IMR-90 (cell line): Measurements from ENCODE around the gene BTBD17. TPM values are rescaled to one million over a fixed set of nuclear protein-coding genes. Genes with fewer than 3 reads are reported as not detected.
A peak's percentile ranks its signal among the peaks of the same experiment; 100 is the strongest.

Experiments used
- ATAC-seq: fragments of 200-7000 bp; cut with Tn5 transposase; 2 replicates; pipeline ENCODE4 v1.9.1; 2020; ENCODE audit warnings: low read depth, mild to moderate bottlenecking, moderate library complexity
- BruUV-seq: library from RNA; stranded (reverse); fragments of 400-500 nt; replicated peaks from 2 replicates; lab custom pipeline; 2021; lab: Mats Ljungman, UMichigan
- CTCF ChIA-PET: fragments of 300-600 bp; formaldehyde crosslinking; extraction: SDS; loops from one replicate; lab custom pipeline; 2021; ENCODE audit warnings: antibody characterized with exemption; lab: Yijun Ruan, JAX
- POLR2A ChIA-PET: fragments of 300-600 bp; sonication (Branson Sonifier 250); formaldehyde crosslinking; loops from one replicate; lab custom pipeline; 2022; ENCODE audit warnings: antibody characterized with exemption; ENCODE audit not compliant: unreplicated experiment; lab: Charles Lee
- DNase-seq: peaks from one replicate; pipeline ENCODE4 v3.0.0; 2013
- H2AFZ ChIP-seq: replicated peaks from 2 replicates; pipeline ENCODE3; 2013; ENCODE audit warnings: low read length, mild to moderate bottlenecking; ENCODE audit not compliant: poor library complexity
- H2AK5ac ChIP-seq: 2 replicates; pipeline ENCODE4 v1.6.1; 2013; ENCODE audit warnings: low read depth, low read length, inconsistent platforms
- H2AK9ac ChIP-seq: replicated peaks from 2 replicates; pipeline ENCODE3; 2013; ENCODE audit warnings: mild to moderate bottlenecking, low read depth, low read length, moderate library complexity; ENCODE audit not compliant: poor library complexity
- H2BK120ac ChIP-seq: 2 replicates; pipeline ENCODE4 v1.6.1; 2013; ENCODE audit warnings: low read depth, low read length, inconsistent platforms
- H2BK15ac ChIP-seq: 3 replicates; pipeline ENCODE4 v1.6.1; 2013; ENCODE audit warnings: low read depth, low read length, inconsistent platforms
- H2BK20ac ChIP-seq: 2 replicates; pipeline ENCODE4 v1.6.1; 2013; ENCODE audit warnings: low read depth, mild to moderate bottlenecking, inconsistent platforms, low read length, moderate library complexity
- H2BK5ac ChIP-seq: 2 replicates; pipeline ENCODE4 v1.6.1; 2013; ENCODE audit warnings: mild to moderate bottlenecking, low read depth, low read length, inconsistent platforms; ENCODE audit not compliant: poor library complexity, severe bottlenecking
- H3K14ac ChIP-seq: replicated peaks from 2 replicates; pipeline ENCODE4 v1.6.1; 2013; ENCODE audit warnings: low read depth, low read length, inconsistent platforms
- H3K18ac ChIP-seq: 2 replicates; pipeline ENCODE4 v1.6.1; 2013; ENCODE audit warnings: low read depth, low read length, control low read depth
- H3K23ac ChIP-seq: 2 replicates; pipeline ENCODE4 v1.6.1; 2013; ENCODE audit warnings: low read depth, low read length, inconsistent platforms
- H3K27ac ChIP-seq: 2 replicates; pipeline ENCODE4 v1.5.1; 2013; ENCODE audit warnings: mild to moderate bottlenecking, control low read depth, low read length; ENCODE audit not compliant: insufficient read depth
- H3K27me3 ChIP-seq: 2 replicates; pipeline ENCODE4 v1.6.1; 2013; ENCODE audit warnings: low read length; ENCODE audit not compliant: control insufficient read depth, insufficient read depth
- H3K36me3 ChIP-seq: 2 replicates; pipeline ENCODE4 v1.6.1; 2013; ENCODE audit warnings: low read length, mixed read lengths; ENCODE audit not compliant: control insufficient read depth, insufficient read depth
- H3K4ac ChIP-seq: 2 replicates; pipeline ENCODE4 v1.6.1; 2013; ENCODE audit warnings: low read depth, low read length, inconsistent platforms
- H3K4me1 ChIP-seq: 2 replicates; pipeline ENCODE4 v1.6.1; 2013; ENCODE audit warnings: low read length, mixed read lengths; ENCODE audit not compliant: control insufficient read depth, insufficient read depth
- H3K4me2 ChIP-seq: 2 replicates; pipeline ENCODE4 v1.6.1; 2013; ENCODE audit warnings: low read depth, mild to moderate bottlenecking, control low read depth, low read length, moderate library complexity
- H3K4me3 ChIP-seq: 2 replicates; pipeline ENCODE4 v1.5.1; 2013; ENCODE audit warnings: low read depth, mild to moderate bottlenecking, control low read depth, low read length, moderate library complexity; ENCODE audit not compliant: insufficient read depth
- H3K56ac ChIP-seq: 2 replicates; pipeline ENCODE4 v1.6.1; 2013; ENCODE audit warnings: low read length, inconsistent platforms; ENCODE audit not compliant: insufficient read depth; ENCODE audit errors: extremely low read depth
- H3K79me1 ChIP-seq, 2 experiments: 2 replicates each; pipeline ENCODE4 v1.6.1; 2013; ENCODE audit warnings: low read length in 2 of 2, inconsistent platforms in 1 of 2, low read depth in 1 of 2
- H3K9ac ChIP-seq: 2 replicates; pipeline ENCODE4 v1.6.1; 2013; ENCODE audit warnings: low read depth, low read length, control low read depth
- H3K9me1 ChIP-seq: 2 replicates; pipeline ENCODE4 v1.6.1; 2013; ENCODE audit warnings: low read length, inconsistent platforms; ENCODE audit not compliant: insufficient read depth
- H3K9me3 ChIP-seq: 2 replicates; pipeline ENCODE4 v1.6.1; 2013; ENCODE audit warnings: low read length; ENCODE audit not compliant: control insufficient read depth, insufficient read depth
- H4K20me1 ChIP-seq: 2 replicates; pipeline ENCODE4 v1.6.1; 2013; ENCODE audit warnings: low read length, inconsistent platforms; ENCODE audit not compliant: insufficient read depth
- H4K5ac ChIP-seq: 2 replicates; pipeline ENCODE4 v1.6.1; 2013; ENCODE audit warnings: mild to moderate bottlenecking, low read depth, low read length, control low read depth
- H4K8ac ChIP-seq, 2 experiments: 2 replicates each; pipeline ENCODE4 v1.6.1; 2013; ENCODE audit warnings: low read depth in 2 of 2, low read length in 2 of 2, control low read depth in 1 of 2, inconsistent platforms in 1 of 2
- H4K91ac ChIP-seq: 2 replicates; pipeline ENCODE4 v1.6.1; 2013; ENCODE audit warnings: low read depth, low read length, inconsistent platforms; ENCODE audit not compliant: insufficient read depth
- BHLHE40 ChIP-seq: fragments of 150-350 bp; IDR thresholded peaks from 2 replicates; pipeline ENCODE4 v1.6.1; 2016; ENCODE audit warnings: mild to moderate bottlenecking, low read depth, low read length
- CEBPB ChIP-seq: IDR thresholded peaks from 2 replicates; pipeline ENCODE4 v1.6.1; 2012; ENCODE audit warnings: low read depth, low read length, improper control_type of control experiment
- CHD1 ChIP-seq: IDR thresholded peaks from 2 replicates; pipeline ENCODE4 v1.6.1; 2012; ENCODE audit warnings: low read depth, low read length, improper control_type of control experiment
- CTCF ChIP-seq: conservative IDR thresholded peaks from 2 replicates; pipeline ENCODE4 v1.5.1; 2012; ENCODE audit warnings: mild to moderate bottlenecking, low read depth, low read length, improper control_type of control experiment
- ELK1 ChIP-seq: fragments of 150-350 bp; IDR thresholded peaks from 2 replicates; pipeline ENCODE4 v1.6.1; 2016; ENCODE audit warnings: low read depth, mild to moderate bottlenecking, low read length, moderate library complexity, borderline replicate concordance
- MAFK ChIP-seq: IDR thresholded peaks from 2 replicates; pipeline ENCODE4 v1.6.1; 2012; ENCODE audit warnings: low read depth, low read length, improper control_type of control experiment
- MAZ ChIP-seq: IDR thresholded peaks from 2 replicates; pipeline ENCODE4 v1.6.1; 2012; ENCODE audit warnings: low read depth, mild to moderate bottlenecking, low read length, improper control_type of control experiment, moderate library complexity, borderline replicate concordance
- MXI1 ChIP-seq: IDR thresholded peaks from 2 replicates; pipeline ENCODE4 v1.6.1; 2012; ENCODE audit warnings: low read depth, mild to moderate bottlenecking, low read length, moderate library complexity, borderline replicate concordance
- NFE2L2 ChIP-seq: fragments of 150-350 bp; IDR thresholded peaks from 2 replicates; pipeline ENCODE4 v1.6.1; 2016; ENCODE audit warnings: low read depth, mild to moderate bottlenecking, low read length
- POLR2A ChIP-seq: IDR thresholded peaks from 2 replicates; pipeline ENCODE4 v1.6.1; 2012; ENCODE audit warnings: mild to moderate bottlenecking, low read depth, low read length
- RAD21 ChIP-seq: IDR thresholded peaks from 2 replicates; pipeline ENCODE4 v1.6.1; 2012; ENCODE audit warnings: low read length, improper control_type of control experiment
- RCOR1 ChIP-seq: IDR thresholded peaks from 2 replicates; pipeline ENCODE4 v1.6.1; 2012; ENCODE audit warnings: mild to moderate bottlenecking, low read length, improper control_type of control experiment; ENCODE audit not compliant: insufficient replicate concordance
- RFX5 ChIP-seq: IDR thresholded peaks from 2 replicates; pipeline ENCODE4 v1.8.0; 2012; ENCODE audit warnings: low read depth, mild to moderate bottlenecking, low read length, moderate library complexity
- SMC3 ChIP-seq: fragments of 150-350 bp; IDR thresholded peaks from 2 replicates; pipeline ENCODE4 v1.6.1; 2016; ENCODE audit warnings: low read depth, mild to moderate bottlenecking, antibody characterized with exemption, low read length, moderate library complexity
- USF2 ChIP-seq: fragments of 150-350 bp; IDR thresholded peaks from 2 replicates; pipeline ENCODE4 v1.6.1; 2017; ENCODE audit warnings: mild to moderate bottlenecking, antibody characterized with exemption, low read length, low read depth
- WGBS, 2 experiments: methylation state at CpG; one replicate each; pipeline versions ENCODE4 v1.1.5 to v1.1.7; 2013; ENCODE audit warnings: missing lambda C conversion rate in 2 of 2; ENCODE audit not compliant: insufficient read length in 1 of 2; ENCODE audit errors: extremely low coverage in 2 of 2; 5-methylcytosine and 5-hydroxymethylcytosine counted together
- dilution Hi-C: fragments of 300-500 bp; cut with HindIII; formaldehyde crosslinking; loops from one replicate; pipeline ENCODE4 v1.14.3; 2018; ENCODE audit warnings: low sequenced_read_pairs; ENCODE audit not compliant: unreplicated experiment
- in situ Hi-C: fragments of 300-500 bp; cut with MboI; formaldehyde crosslinking; loops from 3 replicates; pipeline ENCODE4 v1.14.3; 2019; ENCODE audit warnings: low sequenced_read_pairs, inconsistent platforms, mixed read lengths
- intact Hi-C: fragments of 100-400 bp; cut with micrococcal nuclease; formaldehyde crosslinking; loops from 2 replicates; pipeline ENCODE4 v1.10.0; 2022
- polyA plus RNA-seq, 3 experiments: library from polyadenylated mRNA; depleted of rRNA; stranded (reverse); fragments of >200 nt; gene quantifications; 2 replicates each; pipeline ENCODE4 v1.2.3, GENCODE V29; 2012; ENCODE audit warnings: low replicate concordance in 1 of 3
- total RNA-seq: library from RNA; depleted of rRNA; stranded (reverse); fragments of >200 nt; gene quantifications from 2 replicates; pipeline ENCODE4 v1.2.3, GENCODE V29; 2012

Gene BTBD17
- total and polyA plus RNA-seq, 2 of the 4 experiments (the other 2 are of a cell fraction), result not detected

GRCh38 chr17:74345433-74346241, 16.0 kb downstream of the BTBD17 start:
- in situ Hi-C loops, result no loop called here
- Histone ChIP-seq H2AK5ac (no peak overlapping the region), H4K91ac (no peak overlapping the region), H2AFZ (peak overlapping the region; percentile 32), H3K9me1 (no peaks in the 10 kb centered on the region), H4K8ac (no peak overlapping the region), H3K27ac (no peak overlapping the region), H3K14ac (no peak overlapping the region), H3K9me3 (no peaks in the 10 kb centered on the region), H3K36me3 (no peaks in the 10 kb centered on the region), H4K5ac (no peak overlapping the region), H2BK5ac (no peak overlapping the region), H3K4me1 (no peaks in the 10 kb centered on the region), H3K27me3 (no peaks in the 10 kb centered on the region; the same call in 1 of the 2 replicates), H2BK15ac (no peak overlapping the region), H2BK120ac (no peak overlapping the region), H2AK9ac (no peak overlapping the region), H2BK20ac (no peak overlapping the region), H3K56ac (no peak overlapping the region), H3K9ac (no peak overlapping the region), H3K4me3 (no peak overlapping the region), H3K23ac (no peak overlapping the region), H4K20me1 (no peaks in the 10 kb centered on the region), H3K79me1 (no peaks in the 10 kb centered on the region), H3K4ac (no peak overlapping the region), H3K18ac (no peak overlapping the region), H3K4me2 (no peak overlapping the region)
- BruUV-seq, result no TSS peak
- intact Hi-C loops, result no loop called here
- ATAC-seq (no peak), DNase-seq (no peak)
- POLR2A ChIA-PET, result no interaction called here
- dilution Hi-C loops, result no loop called here
- 67% methylated on average over 3 of the region's 13 CpGs; no CpG with 5 or more reads in 1 of the 2 experiments for WGBS, 2 experiments
- CTCF ChIA-PET, result no interaction called here
- TF ChIP-seq CTCF (no peak), POLR2A (no peak), MXI1 (no peak), RCOR1 (no peak), RFX5 (no peak), USF2 (no peak), ELK1 (no peak), RAD21 (no peak), CHD1 (no peak), CEBPB (no peak), SMC3 (no peak), BHLHE40 (no peak), MAZ (no peak), NFE2L2 (no peak), MAFK (no peak)
